Activated T-helper 2 cell treated with anti-CD3 and anti-CD28 coated beads, Interferon-gamma antibody, Interleukin-2, Interleukin-4, amounts not matched to agents 10 μg/mL and 5 μg/mL and 100 μg/mL, durations not matched to agents 14 hours and 24 hours and 36 hours (primary cell): ENCODE data around the gene RIF1. TPM values are rescaled to one million over a fixed set of nuclear protein-coding genes. Genes with fewer than 3 reads are reported as not detected.

Source experiments
- DNase-seq: peaks from one replicate; pipeline ENCODE4 v3.0.0; 2021; ENCODE audit warnings: low spot score
- H3K27ac Mint-ChIP-seq: one replicate; pipeline ENCODE4 v1.8.0; 2021; ENCODE audit warnings: mixed read lengths
- H3K27me3 Mint-ChIP-seq: one replicate; pipeline ENCODE4 v1.8.0; 2021; ENCODE audit warnings: low read depth, mixed read lengths
- H3K36me3 Mint-ChIP-seq: one replicate; pipeline ENCODE4 v1.8.0; 2021; ENCODE audit warnings: low read depth, mixed read lengths
- H3K4me1 Mint-ChIP-seq: one replicate; pipeline ENCODE4 v1.8.0; 2021; ENCODE audit warnings: low read depth, mixed read lengths
- H3K4me3 Mint-ChIP-seq: one replicate; pipeline ENCODE4 v1.8.0; 2021; ENCODE audit warnings: low read depth, mild to moderate bottlenecking, moderate library complexity, mixed read lengths
- H3K9me3 Mint-ChIP-seq: one replicate; pipeline ENCODE4 v1.8.0; 2021; ENCODE audit warnings: mixed read lengths
- intact Hi-C: fragments of 100-400 bp; cut with micrococcal nuclease; formaldehyde crosslinking; loops from one replicate; pipeline ENCODE4 v1.15.1; 2023
- total RNA-seq: library from RNA; stranded (reverse); gene quantifications from 2 replicates; pipeline ENCODE4 v1.2.3, GENCODE V29; 2022

Gene RIF1, protein sequence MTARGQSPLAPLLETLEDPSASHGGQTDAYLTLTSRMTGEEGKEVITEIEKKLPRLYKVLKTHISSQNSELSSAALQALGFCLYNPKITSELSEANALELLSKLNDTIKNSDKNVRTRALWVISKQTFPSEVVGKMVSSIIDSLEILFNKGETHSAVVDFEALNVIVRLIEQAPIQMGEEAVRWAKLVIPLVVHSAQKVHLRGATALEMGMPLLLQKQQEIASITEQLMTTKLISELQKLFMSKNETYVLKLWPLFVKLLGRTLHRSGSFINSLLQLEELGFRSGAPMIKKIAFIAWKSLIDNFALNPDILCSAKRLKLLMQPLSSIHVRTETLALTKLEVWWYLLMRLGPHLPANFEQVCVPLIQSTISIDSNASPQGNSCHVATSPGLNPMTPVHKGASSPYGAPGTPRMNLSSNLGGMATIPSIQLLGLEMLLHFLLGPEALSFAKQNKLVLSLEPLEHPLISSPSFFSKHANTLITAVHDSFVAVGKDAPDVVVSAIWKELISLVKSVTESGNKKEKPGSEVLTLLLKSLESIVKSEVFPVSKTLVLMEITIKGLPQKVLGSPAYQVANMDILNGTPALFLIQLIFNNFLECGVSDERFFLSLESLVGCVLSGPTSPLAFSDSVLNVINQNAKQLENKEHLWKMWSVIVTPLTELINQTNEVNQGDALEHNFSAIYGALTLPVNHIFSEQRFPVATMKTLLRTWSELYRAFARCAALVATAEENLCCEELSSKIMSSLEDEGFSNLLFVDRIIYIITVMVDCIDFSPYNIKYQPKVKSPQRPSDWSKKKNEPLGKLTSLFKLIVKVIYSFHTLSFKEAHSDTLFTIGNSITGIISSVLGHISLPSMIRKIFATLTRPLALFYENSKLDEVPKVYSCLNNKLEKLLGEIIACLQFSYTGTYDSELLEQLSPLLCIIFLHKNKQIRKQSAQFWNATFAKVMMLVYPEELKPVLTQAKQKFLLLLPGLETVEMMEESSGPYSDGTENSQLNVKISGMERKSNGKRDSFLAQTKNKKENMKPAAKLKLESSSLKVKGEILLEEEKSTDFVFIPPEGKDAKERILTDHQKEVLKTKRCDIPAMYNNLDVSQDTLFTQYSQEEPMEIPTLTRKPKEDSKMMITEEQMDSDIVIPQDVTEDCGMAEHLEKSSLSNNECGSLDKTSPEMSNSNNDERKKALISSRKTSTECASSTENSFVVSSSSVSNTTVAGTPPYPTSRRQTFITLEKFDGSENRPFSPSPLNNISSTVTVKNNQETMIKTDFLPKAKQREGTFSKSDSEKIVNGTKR (N-terminal part only)
- 67.1 and 72.1 TPM in 2 replicates for total RNA-seq

DNA sequence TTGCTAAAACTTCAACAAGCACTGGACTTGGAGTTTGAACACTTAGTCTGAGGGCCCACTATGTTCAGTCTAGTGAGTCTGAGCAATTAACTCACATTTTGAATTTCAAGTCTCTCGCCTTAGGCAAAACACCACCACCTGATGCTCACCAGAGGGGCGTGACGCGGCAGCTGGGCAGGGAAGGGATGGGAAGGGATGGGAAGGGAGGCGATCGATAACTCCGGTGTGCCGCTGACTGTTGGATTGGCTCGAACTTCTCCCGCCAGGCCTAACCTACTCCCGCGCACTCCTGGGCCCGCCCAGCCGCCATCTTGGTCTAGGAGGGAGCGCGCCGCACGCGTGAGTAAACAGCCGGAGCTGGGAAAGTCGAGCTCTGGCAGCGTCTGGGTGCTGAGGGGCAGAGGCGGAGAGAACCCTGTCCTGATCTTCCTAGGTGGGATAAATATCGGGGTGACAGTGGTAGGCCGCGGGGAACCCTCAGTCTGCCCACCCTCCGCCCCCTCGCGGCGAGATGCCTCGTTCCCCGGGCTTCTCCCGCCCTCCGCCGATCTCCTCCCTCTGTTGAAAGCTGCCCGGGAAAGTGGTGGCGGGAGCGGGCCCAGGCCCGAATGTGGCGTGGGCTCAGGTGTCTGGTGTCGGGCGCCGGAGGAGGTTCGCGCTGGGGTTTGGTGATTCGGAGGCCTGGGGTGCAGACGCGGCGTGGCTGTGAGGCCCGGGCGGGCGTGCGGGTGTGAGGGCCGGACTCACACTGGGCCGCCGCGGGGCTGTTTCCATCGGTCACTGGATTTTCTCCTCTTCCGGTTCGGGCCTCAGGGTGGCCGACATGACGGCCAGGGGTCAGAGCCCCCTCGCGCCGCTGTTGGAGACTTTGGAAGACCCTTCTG is at the start of gene RIF1:
RIF1 (plus strand) TSS at position 302 of the 884 bp plus-strand sequence; CDS start at position 824, 522 bp downstream.
- intact Hi-C loops, result loop anchor here (2.0 to 5.0 kb wide), 3 partner anchors 121 to 1823 kb away; partner anchors contain the start of genes MMADHC, NMI and RBM43
- peaks cover 17% of the 10 kb centered on the region for H3K4me1 Mint-ChIP-seq
- H3K27ac Mint-ChIP-seq, result peak within 1 kb of the TSS; percentile 92
- DNase-seq, result peak; percentile 68
- peaks cover 2% of the 10 kb centered on the region for H3K27me3 Mint-ChIP-seq
- H3K4me3 Mint-ChIP-seq, result peak within 1 kb of the TSS; percentile 93
- peaks cover 37% of the 10 kb centered on the region for H3K36me3 Mint-ChIP-seq
- no peaks in the 10 kb centered on the region for H3K9me3 Mint-ChIP-seq

DNA sequence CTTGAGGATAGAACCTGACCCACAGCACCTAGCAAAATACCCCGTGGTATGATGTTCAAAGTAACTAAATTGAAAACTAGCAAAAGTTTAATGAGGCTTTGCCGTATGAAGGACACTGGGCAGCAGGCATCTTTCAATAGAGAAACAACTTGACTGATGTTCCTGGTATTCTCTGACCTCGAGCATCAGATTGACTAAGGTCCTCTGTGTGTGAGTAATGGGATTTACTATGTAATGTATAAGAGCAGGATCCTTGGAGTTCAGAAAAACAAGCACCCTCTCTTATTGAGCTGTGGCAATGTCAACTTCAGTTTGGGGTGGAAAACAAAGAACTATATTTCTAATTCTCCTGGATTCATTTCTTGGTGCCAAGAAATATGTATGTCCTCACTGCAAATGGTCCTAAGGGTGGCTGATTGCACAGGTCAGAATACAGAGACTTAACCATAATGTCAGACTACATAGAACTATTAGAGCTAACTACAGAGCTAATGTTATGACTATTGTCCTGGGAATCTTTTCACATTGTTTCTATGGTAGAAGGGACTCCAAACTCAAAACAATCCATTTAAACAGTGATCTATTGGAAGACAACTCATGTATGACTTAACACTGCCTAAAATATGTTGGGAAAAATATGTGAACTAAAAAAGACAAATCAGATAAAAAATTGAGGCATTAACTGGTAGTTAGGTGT is 47.9 kb upstream of the RIF1 start:
- no peak overlapping the region for H3K27ac Mint-ChIP-seq
- intact Hi-C loops, result no loop called here
- no peaks in the 10 kb centered on the region for H3K4me1 Mint-ChIP-seq
- peaks cover 6% of the 10 kb centered on the region for H3K27me3 Mint-ChIP-seq
- H3K36me3 Mint-ChIP-seq, result no peaks in the 10 kb centered on the region
- H3K9me3 Mint-ChIP-seq, result no peaks in the 10 kb centered on the region
- no peak for DNase-seq
- H3K4me3 Mint-ChIP-seq, result no peak overlapping the region

DNA sequence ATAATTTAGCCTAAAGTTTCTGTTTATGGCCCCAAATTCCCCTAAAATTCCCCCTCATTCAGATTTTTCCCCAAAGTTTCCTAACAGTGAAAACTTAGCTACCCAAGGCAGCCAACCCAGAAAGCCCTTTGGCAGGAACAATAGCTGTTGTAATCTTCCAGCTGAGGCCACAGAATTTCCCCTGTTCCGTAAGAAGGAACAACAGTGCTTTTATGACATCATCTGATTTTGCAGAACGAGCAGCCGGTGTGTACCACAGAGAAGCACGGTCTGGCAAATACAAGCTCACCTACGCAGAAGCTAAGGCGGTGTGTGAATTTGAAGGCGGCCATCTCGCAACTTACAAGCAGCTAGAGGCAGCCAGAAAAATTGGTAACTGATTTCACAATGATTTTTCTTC is 46.0 kb upstream of the RIF1 start:
- no peak for DNase-seq
- H3K27ac Mint-ChIP-seq, result no peak overlapping the region
- peaks cover 2% of the 10 kb centered on the region for H3K27me3 Mint-ChIP-seq
- intact Hi-C loops, result no loop called here
- no peak overlapping the region for H3K4me3 Mint-ChIP-seq
- H3K9me3 Mint-ChIP-seq, result no peaks in the 10 kb centered on the region
- no peaks in the 10 kb centered on the region for H3K36me3 Mint-ChIP-seq
- no peaks in the 10 kb centered on the region for H3K4me1 Mint-ChIP-seq

DNA sequence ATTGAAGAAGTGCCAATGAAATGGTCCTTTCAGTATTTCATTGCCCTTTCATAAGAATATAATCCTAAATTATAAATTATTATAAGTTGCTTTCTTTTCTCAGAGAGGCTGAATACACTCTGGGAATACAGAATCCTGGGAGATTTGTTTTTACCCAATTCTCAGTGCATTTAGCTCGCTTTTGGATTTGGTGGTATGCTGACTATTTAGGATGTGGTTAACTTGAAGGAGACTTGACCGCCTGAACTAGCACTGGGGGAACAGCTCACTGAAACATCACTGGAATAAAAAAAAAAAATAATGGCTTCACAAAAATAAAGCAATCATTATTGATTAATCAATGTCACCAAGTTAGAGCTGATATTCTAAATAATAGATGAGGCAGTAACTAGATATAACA is 42.1 kb upstream of the RIF1 start:
- DNase-seq, result no peak
- H3K4me3 Mint-ChIP-seq, result no peak overlapping the region
- intact Hi-C loops, result no loop called here
- H3K9me3 Mint-ChIP-seq, result no peaks in the 10 kb centered on the region
- peaks cover 2% of the 10 kb centered on the region for H3K27me3 Mint-ChIP-seq
- H3K4me1 Mint-ChIP-seq, result no peaks in the 10 kb centered on the region
- H3K27ac Mint-ChIP-seq, result no peak overlapping the region
- H3K36me3 Mint-ChIP-seq, result no peaks in the 10 kb centered on the region

DNA sequence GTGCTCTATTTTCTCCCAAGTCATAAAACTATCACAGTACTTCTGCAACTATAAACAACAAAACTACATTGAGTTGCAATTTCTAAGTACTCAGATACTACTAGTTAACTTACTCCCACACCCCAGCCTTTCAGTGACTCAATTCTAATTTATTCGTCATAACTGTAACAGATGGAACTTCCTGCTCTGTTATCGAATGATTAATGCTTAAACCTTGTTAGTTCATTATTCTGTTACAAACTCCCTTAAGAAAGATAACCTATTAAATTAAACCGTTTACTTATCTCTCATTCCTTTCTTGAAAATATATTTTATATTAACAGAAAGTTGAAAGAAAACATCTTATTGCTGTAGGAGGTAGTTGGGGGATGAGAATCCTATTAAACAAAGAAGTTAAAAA is 35.3 kb upstream of the RIF1 start:
- Mint-ChIP-seq H3K4me3 (no peak overlapping the region), H3K9me3 (no peaks in the 10 kb centered on the region), H3K27ac (no peak overlapping the region), H3K27me3 (peaks cover 2% of the 10 kb centered on the region), H3K4me1 (peaks cover 4% of the 10 kb centered on the region), H3K36me3 (no peaks in the 10 kb centered on the region)
- DNase-seq, result no peak
- intact Hi-C loops, result no loop called here

DNA sequence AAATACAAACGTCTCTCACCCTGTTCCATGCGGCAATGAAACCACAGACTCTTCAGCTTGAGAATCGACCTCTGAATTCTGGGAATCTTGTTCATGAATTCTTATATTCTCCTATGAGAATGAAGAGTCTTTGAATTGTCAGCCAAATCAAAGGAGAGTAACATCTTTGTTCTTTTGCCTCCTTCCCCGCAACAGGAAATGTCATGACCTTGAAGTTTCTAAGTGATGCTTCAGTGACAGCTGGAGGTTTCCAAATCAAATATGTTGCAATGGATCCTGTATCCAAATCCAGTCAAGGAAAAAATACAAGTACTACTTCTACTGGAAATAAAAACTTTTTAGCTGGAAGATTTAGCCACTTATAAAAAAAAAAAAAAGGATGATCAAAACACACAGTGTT is 30.5 kb upstream of the RIF1 start:
- no peak for DNase-seq
- intact Hi-C loops, result no loop called here
- Mint-ChIP-seq H3K27ac (no peak overlapping the region), H3K4me3 (no peak overlapping the region), H3K27me3 (peaks cover 4% of the 10 kb centered on the region), H3K9me3 (no peaks in the 10 kb centered on the region), H3K36me3 (no peaks in the 10 kb centered on the region), H3K4me1 (peaks cover 7% of the 10 kb centered on the region)

DNA sequence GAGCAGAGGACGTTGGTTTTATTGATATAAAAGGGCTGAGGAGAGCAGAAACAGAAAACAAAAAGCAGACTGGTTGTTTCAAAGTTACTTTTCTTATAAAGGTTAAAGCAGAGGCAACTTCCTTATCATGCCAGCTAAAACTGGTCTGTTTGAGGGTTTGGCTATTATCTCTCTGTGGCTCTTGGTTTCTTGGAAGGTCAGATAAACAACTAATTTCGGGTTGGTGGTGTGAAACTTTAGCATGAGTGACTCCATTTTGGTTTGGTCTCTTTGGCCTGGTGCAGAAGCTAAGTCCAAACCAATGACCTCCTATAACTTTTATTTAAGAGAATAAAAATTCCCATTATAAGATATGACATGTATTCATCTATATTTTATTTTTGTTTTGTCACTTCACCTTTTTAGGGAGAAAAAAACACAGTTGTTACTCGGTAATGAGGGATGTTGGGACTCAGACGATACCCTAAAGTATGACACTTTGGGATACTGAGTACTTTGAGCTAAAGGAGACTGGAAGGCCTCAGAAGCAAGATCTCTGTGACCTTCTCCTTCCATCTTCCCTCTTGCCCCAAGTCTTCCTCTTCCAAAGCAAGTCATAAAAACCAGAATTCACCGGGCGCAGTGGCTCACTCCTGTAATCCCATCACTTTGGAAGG is 29.0 kb upstream of the RIF1 start:
- peaks cover 4% of the 10 kb centered on the region for H3K4me1 Mint-ChIP-seq
- no peaks in the 10 kb centered on the region for H3K9me3 Mint-ChIP-seq
- no peak overlapping the region for H3K27ac Mint-ChIP-seq
- intact Hi-C loops, result no loop called here
- peaks cover 4% of the 10 kb centered on the region for H3K27me3 Mint-ChIP-seq
- H3K36me3 Mint-ChIP-seq, result no peaks in the 10 kb centered on the region
- H3K4me3 Mint-ChIP-seq, result no peak overlapping the region
- DNase-seq, result no peak

DNA sequence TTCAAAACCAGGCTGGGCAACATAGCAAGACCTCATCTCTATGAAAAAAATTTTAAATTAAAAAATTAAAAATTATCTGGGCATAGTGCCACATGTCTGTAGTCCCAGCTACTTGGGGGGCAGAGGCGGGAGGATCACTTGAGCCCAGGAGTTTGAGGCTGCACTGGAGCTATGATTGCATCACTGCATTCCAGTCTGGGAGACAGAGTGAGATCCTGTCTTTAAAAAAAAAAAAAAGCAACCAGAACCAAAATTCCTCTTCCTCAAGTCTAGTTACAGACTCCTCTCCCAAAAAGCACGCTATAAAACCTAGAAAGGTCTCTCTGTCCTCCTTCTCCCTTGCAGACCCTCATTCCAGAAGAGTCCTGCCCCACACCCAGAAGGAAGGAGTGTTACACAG is 28.4 kb upstream of the RIF1 start:
- Mint-ChIP-seq H3K9me3 (no peaks in the 10 kb centered on the region), H3K27me3 (peaks cover 4% of the 10 kb centered on the region), H3K27ac (no peak overlapping the region), H3K4me3 (no peak overlapping the region), H3K4me1 (peaks cover 4% of the 10 kb centered on the region), H3K36me3 (no peaks in the 10 kb centered on the region)
- intact Hi-C loops, result no loop called here
- DNase-seq, result no peak

DNA sequence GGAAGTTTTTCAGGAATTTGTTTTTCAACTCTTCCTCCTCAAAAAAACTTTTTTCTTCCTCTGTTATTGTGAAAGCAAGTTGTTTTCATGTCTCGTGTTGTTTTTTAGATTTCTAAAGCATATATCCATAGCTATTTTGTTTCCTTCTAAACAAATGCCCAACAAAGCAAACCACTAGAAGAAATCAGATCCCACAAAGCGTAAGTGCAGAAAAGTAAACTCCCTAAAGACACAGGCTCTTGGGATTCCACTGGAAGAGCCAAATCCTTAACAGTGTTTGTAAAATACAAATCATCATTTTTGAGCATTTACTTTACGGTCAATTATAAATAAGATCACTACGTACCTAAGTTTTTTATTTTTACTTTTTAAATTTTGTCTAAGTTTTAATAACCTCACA is 21.7 kb upstream of the RIF1 start:
- Mint-ChIP-seq H3K9me3 (no peaks in the 10 kb centered on the region), H3K27ac (no peak overlapping the region), H3K27me3 (peaks cover 2% of the 10 kb centered on the region), H3K4me3 (no peak overlapping the region), H3K4me1 (no peaks in the 10 kb centered on the region), H3K36me3 (no peaks in the 10 kb centered on the region)
- intact Hi-C loops, result no loop called here
- DNase-seq, result no peak

DNA sequence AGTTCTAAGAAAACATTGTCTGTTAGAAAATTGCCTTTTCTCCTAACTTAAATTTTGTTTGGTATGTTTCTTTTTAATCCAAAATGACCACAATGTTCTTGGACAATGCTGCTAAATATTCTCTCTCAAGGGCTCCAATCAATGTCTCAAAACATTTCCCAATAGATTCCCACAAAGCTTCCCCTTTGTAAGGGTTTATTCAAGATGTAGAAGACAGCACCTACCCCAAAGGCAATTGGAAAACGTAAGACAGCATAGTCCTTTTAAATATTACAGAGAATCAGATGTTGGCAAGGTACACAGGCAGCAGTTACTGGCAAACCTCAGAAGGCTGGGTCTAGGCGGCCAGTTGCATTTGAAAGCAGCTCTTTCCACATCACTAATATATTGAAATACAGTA is 18.3 kb upstream of the RIF1 start:
- no peak overlapping the region for H3K27ac Mint-ChIP-seq
- H3K27me3 Mint-ChIP-seq, result peaks cover 2% of the 10 kb centered on the region

DNA sequence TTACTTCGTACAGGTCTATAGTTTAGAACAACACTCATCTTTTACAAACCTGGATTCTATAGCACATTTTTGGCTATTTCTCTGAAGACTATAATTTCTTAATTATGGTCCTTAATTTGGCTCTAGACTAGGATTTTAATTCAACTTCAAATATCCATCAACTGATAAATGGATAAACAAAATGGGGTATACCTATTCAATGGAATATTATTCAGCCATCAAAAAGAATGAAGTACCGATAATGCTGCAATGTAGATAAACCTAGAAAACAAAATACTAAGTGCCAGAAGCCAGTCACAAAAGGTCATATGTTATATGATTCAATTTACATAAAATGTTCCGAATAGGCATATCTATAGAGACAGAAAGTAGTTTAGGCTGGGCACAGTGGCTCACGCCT is 15.2 kb upstream of the RIF1 start:
- intact Hi-C loops, result no loop called here
- H3K4me1 Mint-ChIP-seq, result no peaks in the 10 kb centered on the region
- DNase-seq, result no peak
- H3K27me3 Mint-ChIP-seq, result peaks cover 2% of the 10 kb centered on the region
- H3K27ac Mint-ChIP-seq, result no peak overlapping the region
- H3K4me3 Mint-ChIP-seq, result no peak overlapping the region
- no peaks in the 10 kb centered on the region for H3K36me3 Mint-ChIP-seq
- no peaks in the 10 kb centered on the region for H3K9me3 Mint-ChIP-seq

More for the DNA sequence above, 18.3 kb upstream of the RIF1 start:
- Mint-ChIP-seq H3K9me3 (no peaks in the 10 kb centered on the region), H3K4me3 (no peak overlapping the region), H3K4me1 (no peaks in the 10 kb centered on the region), H3K36me3 (no peaks in the 10 kb centered on the region)
- intact Hi-C loops, result no loop called here
- no peak for DNase-seq
